ENCODE measurements around the gene CARS2. TPM values are rescaled to one million over a fixed set of nuclear protein-coding genes. Genes with fewer than 3 reads are reported as not detected.
A peak's percentile ranks its signal among the peaks of the same experiment; 100 is the strongest.

CARS2 gene
- total and polyA plus RNA-seq, 4 donors = 61.9 to 102 (median 75.0) TPM

DNA sequence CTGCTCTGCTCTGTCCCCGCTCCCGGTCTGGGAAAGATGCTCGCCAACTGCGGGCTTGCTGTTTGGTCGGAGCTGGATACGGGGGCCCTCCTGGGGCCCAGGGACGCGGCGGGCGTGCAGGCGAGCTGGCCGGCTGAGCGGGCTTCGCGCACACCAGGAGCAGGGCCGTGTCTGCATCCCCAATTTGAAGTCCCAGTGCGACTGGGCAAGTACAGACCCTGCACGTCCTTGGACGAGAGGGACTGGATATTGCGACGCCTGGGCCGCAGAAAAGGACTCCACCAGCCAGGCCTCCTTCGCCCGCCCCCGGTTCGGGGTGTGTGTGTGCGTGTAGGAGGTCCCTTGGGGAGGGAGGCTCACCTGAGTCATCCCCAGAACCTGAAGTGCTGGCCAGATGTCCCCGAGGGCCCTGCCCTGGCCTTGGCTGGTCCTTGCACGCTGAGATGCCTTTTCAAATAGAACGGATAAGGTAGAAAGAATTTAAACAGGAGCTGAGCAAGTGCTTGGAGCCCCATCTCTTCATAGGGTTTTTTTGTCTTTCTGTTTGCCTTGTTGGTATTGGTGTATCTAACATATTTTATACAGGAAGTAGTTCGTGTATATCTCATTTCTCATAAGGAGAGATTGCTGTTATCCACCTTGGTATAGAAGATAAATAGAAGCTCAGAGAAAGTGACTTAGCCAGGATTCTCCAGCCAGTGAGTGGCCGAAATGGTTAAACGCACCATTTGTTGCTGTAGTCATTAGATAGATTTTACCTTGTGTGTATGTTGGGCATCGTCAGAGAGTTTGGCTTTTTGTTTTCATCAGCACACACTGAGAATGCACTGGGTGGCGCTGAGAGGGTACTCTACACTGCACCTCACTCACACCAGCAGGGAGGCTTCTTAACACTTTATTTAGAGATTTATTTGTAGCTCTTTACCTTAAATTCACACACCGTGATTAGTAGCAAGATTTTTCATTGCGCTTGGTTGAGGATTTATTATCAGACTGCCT lies 89.5 kb downstream of the CARS2 start:
- TF ChIP-seq, protein P1, sequence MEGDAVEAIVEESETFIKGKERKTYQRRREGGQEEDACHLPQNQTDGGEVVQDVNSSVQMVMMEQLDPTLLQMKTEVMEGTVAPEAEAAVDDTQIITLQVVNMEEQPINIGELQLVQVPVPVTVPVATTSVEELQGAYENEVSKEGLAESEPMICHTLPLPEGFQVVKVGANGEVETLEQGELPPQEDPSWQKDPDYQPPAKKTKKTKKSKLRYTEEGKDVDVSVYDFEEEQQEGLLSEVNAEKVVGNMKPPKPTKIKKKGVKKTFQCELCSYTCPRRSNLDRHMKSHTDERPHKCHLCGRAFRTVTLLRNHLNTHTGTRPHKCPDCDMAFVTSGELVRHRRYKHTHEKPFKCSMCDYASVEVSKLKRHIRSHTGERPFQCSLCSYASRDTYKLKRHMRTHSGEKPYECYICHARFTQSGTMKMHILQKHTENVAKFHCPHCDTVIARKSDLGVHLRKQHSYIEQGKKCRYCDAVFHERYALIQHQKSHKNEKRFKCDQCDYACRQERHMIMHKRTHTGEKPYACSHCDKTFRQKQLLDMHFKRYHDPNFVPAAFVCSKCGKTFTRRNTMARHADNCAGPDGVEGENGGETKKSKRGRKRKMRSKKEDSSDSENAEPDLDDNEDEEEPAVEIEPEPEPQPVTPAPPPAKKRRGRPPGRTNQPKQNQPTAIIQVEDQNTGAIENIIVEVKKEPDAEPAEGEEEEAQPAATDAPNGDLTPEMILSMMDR (IDR thresholded peaks at IDR 0.05; ENCODE audit: control extremely low read depth, extremely low read depth) = no peak
- WGBS, 2 donors = 9 to 17% methylated on average over 36 to 37 of the region's 37 CpGs
- Histone ChIP-seq H3K36me3 (ENCODE audit: control insufficient read depth in 4 of 4, insufficient read depth in 4 of 4, low read length in 4 of 4) (no peaks in the 10 kb centered on the region), H3K27me3 (ENCODE audit: control insufficient read depth in 3 of 3, insufficient read depth in 3 of 3, low read length in 2 of 3) (no peaks in the 10 kb centered on the region), H3K9ac (ENCODE audit: insufficient read depth in 1 of 2, low read length in 2 of 2) (peak overlapping the region; percentile 59 to 81), H3K9me3 (ENCODE audit: control insufficient read depth in 4 of 4, insufficient read depth in 3 of 4, low read length in 3 of 4) (peaks cover 0 to 4% (median under 1%) of the 10 kb centered on the region in 4 donors), H3K4me1 (ENCODE audit: control insufficient read depth in 5 of 5, insufficient read depth in 5 of 5, low read length in 5 of 5) (peaks cover 5 to 19% (median 8%) of the 10 kb centered on the region in 5 donors), H3K27ac (ENCODE audit: low read depth in 1 of 2, low read length in 1 of 2) (peak overlapping the region; percentile 88 to 97), H3K4me3 (peak overlapping the region; percentile 94)
- ATAC-seq (ENCODE audit: insufficient read depth, low FRiP score) (peak; percentile 41), DNase-seq (peak; percentile 20 to 39 (median 21))

DNA sequence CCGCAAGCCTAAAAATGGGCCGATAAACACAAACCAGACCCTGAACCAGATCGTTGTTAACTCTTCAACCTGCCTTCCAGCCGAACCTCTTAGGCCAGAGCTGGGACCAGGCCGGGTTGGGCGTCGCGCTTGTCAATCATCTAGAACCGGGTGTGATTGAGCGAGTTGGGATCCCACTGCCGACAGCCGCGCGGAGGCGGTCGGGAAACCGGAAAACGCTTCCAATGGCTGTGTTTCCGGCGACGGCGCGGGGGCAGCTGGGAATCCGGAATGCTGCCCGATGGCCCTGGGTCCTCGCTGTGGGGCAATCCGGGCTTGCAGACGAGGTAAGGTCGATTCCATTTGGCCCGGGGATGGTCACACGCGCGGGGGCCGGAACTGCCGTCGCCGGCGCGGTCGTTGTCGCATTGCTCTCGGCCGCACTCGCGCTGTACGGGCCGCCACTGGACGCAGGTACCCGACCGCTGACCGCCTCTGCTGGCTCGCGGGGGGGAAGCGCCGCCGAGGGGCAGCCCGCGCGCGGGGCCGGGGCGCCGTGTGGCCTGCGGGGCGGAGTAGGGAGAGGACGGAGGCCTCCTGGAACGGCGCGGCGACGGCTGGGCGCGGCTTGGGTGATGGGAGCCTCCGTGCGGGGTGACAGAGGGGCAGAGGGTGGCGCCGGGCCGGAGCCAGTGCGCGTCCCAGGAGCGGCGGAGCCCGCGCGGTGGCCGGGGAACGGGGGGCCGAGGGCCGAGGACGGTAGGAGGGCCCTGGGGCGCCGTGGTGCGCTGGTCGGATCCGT lies 90.4 kb downstream of the CARS2 start, which contains the start of gene NAXD:
Gene NAXD (plus strand): TSS at position 224 of the 781 bp plus-strand sequence. CDS start 57 bp downstream, at position 281.
- Histone ChIP-seq H3K9me3 (ENCODE audit: control insufficient read depth in 4 of 4, insufficient read depth in 3 of 4, low read length in 3 of 4) (peaks cover 0 to 4% (median under 1%) of the 10 kb centered on the region in 4 donors), H3K9ac (ENCODE audit: insufficient read depth in 1 of 2, low read length in 2 of 2) (peak within 1 kb of the TSS; percentile 59 to 81), H3K36me3 (ENCODE audit: control insufficient read depth in 4 of 4, insufficient read depth in 4 of 4, low read length in 4 of 4) (no peaks in the 10 kb centered on the region), H3K27ac (ENCODE audit: low read depth in 1 of 2, low read length in 1 of 2) (peak within 1 kb of the TSS; percentile 88 to 97), H3K4me3 (peak within 1 kb of the TSS; percentile 94), H3K4me1 (ENCODE audit: control insufficient read depth in 5 of 5, insufficient read depth in 5 of 5, low read length in 5 of 5) (peaks cover 5 to 19% (median 8%) of the 10 kb centered on the region in 5 donors), H3K27me3 (ENCODE audit: control insufficient read depth in 3 of 3, insufficient read depth in 3 of 3, low read length in 2 of 3) (no peaks in the 10 kb centered on the region)
- DNase-seq (peak; percentile 90 to 94 (median 90)), ATAC-seq (ENCODE audit: insufficient read depth, low FRiP score) (peak; percentile 94)
- WGBS, 2 donors = 1 to 2% methylated on average over 85 to 95 of the region's 95 CpGs
- TF ChIP-seq, protein P1 (IDR thresholded peaks at IDR 0.05; ENCODE audit: control extremely low read depth, extremely low read depth) = no peak

DNA sequence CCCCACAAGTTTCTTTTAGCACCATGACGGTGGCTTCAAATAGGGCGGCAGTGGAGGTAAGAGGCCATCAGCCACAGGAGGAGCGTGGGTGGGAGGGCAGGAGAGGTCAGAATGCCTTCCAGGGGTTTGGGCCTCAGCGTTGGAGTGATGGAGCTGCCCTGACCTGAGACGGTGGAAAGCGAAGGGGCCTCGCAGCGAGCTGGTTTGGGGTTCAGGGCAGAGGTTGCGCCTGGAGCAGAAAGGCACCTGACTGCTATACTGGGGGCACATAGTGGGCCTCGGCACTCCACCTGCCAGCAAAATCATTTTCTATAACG lies 91.0 kb downstream of the CARS2 start:
- peak overlapping the region; percentile 88 to 97 for H3K27ac ChIP-seq (ENCODE audit: low read depth in 1 of 2, low read length in 1 of 2)
- H3K9ac ChIP-seq (ENCODE audit: insufficient read depth in 1 of 2, low read length in 2 of 2) = peak overlapping the region in 1 of 2 donors; percentile 61

More for the DNA sequence above, 91.0 kb downstream of the CARS2 start:
- Histone ChIP-seq H3K36me3 (ENCODE audit: control insufficient read depth in 4 of 4, insufficient read depth in 4 of 4, low read length in 4 of 4) (no peaks in the 10 kb centered on the region), H3K4me1 (ENCODE audit: control insufficient read depth in 5 of 5, insufficient read depth in 5 of 5, low read length in 5 of 5) (peaks cover 5 to 19% (median 8%) of the 10 kb centered on the region in 5 donors), H3K4me3 (peak overlapping the region; percentile 94), H3K9me3 (ENCODE audit: control insufficient read depth in 4 of 4, insufficient read depth in 3 of 4, low read length in 3 of 4) (peaks cover 0 to 4% (median under 1%) of the 10 kb centered on the region in 4 donors), H3K27me3 (ENCODE audit: control insufficient read depth in 3 of 3, insufficient read depth in 3 of 3, low read length in 2 of 3) (no peaks in the 10 kb centered on the region)
- WGBS, 2 donors = 87 to 92% methylated on average over 11 of the region's 11 CpGs
- no peak for DNase-seq
- TF ChIP-seq, protein P1 (IDR thresholded peaks at IDR 0.05; ENCODE audit: control extremely low read depth, extremely low read depth) = no peak
- ATAC-seq (ENCODE audit: insufficient read depth, low FRiP score) = no peak

All from lung (tissue), 12 donors.